ENCODE data around the gene SMC4. TPM values are rescaled to one million over a fixed set of nuclear protein-coding genes. Genes with fewer than 3 reads are reported as not detected.

Gene SMC4
- total RNA-seq = 51.3 and 66.0 TPM in 2 replicates

DNA sequence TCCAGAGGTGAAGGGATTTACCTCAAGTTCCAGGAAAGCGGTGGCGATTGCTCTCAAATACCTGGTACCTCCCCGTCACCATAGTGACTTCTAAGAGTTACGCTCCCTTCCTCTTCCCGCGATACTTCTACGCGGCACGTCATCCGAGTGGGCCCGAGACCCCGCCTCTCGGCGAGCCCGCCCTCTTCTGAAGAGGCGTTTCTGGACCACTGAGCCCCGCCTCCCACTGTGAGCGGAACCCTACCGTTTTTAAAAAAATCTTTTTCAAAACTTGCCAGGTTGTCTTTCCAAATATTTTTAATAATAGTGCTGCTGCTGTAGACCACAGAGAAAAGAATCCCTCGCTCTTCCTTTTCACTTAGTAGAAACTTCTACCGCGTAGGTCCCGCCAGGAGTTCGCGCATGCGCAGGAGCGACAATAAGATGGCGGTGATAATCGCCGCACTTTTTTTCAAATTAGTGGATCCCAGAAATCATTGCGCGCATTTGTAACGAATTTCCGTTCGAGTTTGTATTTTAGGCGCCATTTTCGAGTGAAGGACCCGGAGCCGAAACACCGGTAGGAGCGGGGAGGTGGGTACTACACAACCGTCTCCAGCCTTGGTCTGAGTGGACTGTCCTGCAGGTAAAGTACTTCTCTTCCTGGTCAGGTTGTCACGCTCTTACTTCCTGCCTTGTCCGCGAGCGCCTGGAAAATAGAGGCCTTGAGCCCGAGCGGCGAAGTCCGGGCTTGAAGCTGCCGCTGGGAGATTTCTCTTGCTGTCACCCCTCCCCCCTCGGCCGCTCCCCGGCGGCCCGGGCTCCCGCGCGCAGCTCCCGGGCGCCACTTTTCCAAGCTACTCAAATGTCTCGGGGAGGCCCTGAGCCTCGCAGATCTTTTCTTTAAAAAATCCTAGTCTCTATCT is at the start of gene SMC4, which contains the start of gene IFT80:
TSS of gene SMC4 (plus strand) at position 526 of the 905 bp plus-strand sequence. CDS start 1,177 bp downstream, outside the sequence.
TSS of gene IFT80 (minus strand) at position 101 of the 905 bp plus-strand sequence. CDS start 14,625 bp downstream, outside the sequence.

DNA sequence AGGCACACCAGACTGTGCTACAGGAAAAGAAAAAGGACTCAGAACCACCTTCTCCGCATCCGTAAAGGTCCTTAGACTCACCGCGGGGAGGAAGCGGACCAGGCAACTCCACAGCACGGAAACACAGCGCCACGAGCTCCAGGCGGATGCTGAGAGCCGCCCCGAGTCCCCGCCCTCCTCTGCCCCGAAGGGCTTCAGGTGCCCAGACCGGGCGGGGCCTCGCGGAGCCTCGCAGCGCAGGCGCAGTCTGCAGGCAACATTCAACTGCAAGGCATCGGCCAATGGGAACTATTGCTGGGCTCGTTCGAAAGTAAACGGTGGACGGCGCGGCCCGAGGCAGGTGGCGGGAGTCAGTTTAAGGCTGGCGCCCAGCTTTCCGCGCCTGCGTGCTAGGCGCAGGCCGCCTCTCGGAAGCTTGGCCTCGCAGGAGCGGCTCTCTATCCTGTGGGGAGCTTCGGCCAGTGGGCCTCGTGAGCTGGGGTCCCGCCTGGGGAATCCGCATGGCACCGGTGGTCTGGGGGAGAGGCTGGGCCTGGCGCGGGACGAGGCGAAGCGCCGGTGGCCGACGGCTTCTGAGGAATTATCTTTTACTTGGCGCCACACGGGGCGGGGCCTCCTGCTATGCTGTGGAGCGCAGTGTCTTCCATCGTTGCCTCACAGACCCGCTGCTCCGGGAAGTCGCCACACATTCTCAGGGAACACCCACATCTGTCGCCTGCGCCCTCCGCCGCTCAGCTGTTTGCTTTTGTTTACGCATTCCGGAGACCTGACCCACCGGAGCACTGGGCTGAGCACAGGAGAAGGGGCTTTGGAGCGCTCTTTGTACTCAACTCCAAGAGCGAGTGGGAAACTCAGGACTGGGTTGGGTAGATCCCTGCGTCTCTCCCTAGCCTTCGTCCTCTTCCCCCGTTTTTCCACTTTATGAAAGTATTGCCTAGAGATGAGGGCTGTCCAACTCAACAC is 50.5 kb downstream of the SMC4 start, which contains the start of gene TRIM59:
TSS of gene TRIM59 (minus strand) at position 151 of the 963 bp plus-strand sequence. CDS start 10,603 bp downstream, outside the sequence.

Small RNA genes within 50 kb of the gene (small RNA-seq; reads per million reads assigned to genes)
- gene MIR15B (4,969 reads per million, percentile 100 among the genes with 10 or more reads in this experiment), gene MIR16-2 (59.3 reads per million, percentile 98 among the genes with 10 or more reads in this experiment), gene RNU7-136P (0.14 reads per million)

Other genes starting within 250 kb of the SMC4 start
- gene C3orf80, start 174.2 kb upstream of the SMC4 start, total RNA-seq = 0.11 TPM in 1 of 2 replicates, not detected in the other
- 49.1 and 102 TPM in 2 replicates for gene IFT80, start 425 bp upstream of the SMC4 start, total RNA-seq
- gene TRIM59, start 50.1 kb downstream of the SMC4 start, total RNA-seq = 13.7 and 25.6 TPM in 2 replicates
- gene KPNA4, start 165.9 kb downstream of the SMC4 start, total RNA-seq = 30.9 and 31.4 TPM in 2 replicates